Right lobe of liver (tissue), 4 donors: Measurements from ENCODE around the gene ANKRD44.

Experiments
- CTCF ChIP-seq, 4 donors: fragments of 200-600 bp in 3 of 4; fragments of 450-650 bp in 1 of 4; IDR thresholded peaks; one replicate each; pipeline versions ENCODE4 v1.5.1 to v1.8.0; 2016 to 2022; ENCODE audit warnings: antibody characterized with exemption in 4 of 4, mild to moderate bottlenecking in 2 of 4
- POLR2A ChIP-seq: fragments of 450-650 bp; IDR thresholded peaks from one replicate; pipeline ENCODE4 v1.6.1; 2017; ENCODE audit warnings: antibody characterized with exemption, mild to moderate bottlenecking
- donor health status: DM: no; HTN: no; CAD: no.
- donor health status: DM: no; HTN: no; CAD: no.
- donor health status: DM: no; HTN: yes; CAD: no.

GRCh38 chr2:197256021-197256420 is 54.6 kb downstream of the ANKRD44 start:
- no peak for TF ChIP-seq CTCF (IDR thresholded peaks at IDR 0.05)
- no peak for TF ChIP-seq POLR2A
